A549 (cell line): ENCODE results near the gene L3MBTL4. TPM values are rescaled to one million over a fixed set of nuclear protein-coding genes. Genes with fewer than 3 reads are reported as not detected.

ENCODE experiments used
- ATAC-seq, 2 experiments: fragments of 200-7000 bp in 1 of 2; fragments of >200 bp in 1 of 2; cut with Nextera tagmentation in 1 of 2; cut with Tn5 transposase in 1 of 2; 3 replicates each; pipeline versions ENCODE4 v1.8.0 to v1.9.1; 2018 to 2020; ENCODE audit warnings: mild to moderate bottlenecking in 1 of 2, moderate library complexity in 1 of 2
- CTCF ChIA-PET: fragments of 300-600 bp; sonication (Branson Sonifier 250); formaldehyde crosslinking; extraction: SDS; loops from one replicate; lab custom pipeline; 2021; ENCODE audit warnings: antibody characterized with exemption, inconsistent platforms; lab: Yijun Ruan, JAX
- POLR2A ChIA-PET: fragments of 350-600 bp; formaldehyde crosslinking; extraction: SDS; loops from one replicate; lab custom pipeline; 2021; ENCODE audit warnings: antibody characterized with exemption, inconsistent platforms; lab: Yijun Ruan, JAX
- DNase-seq, 2 experiments: peaks; one replicate each; pipeline versions ENCODE4 v3.0.0 to v3.0.0-alpha.2; 2011 to 2016; ENCODE audit warnings: low read depth in 1 of 2, low spot score in 1 of 2
- FAIRE-seq: peaks from 2 replicates; lab custom pipeline; 2011; peaks lifted over from hg19 to GRCh38; lab: Jason Lieb, UNC
- H3K27ac ChIP-seq, 2 experiments: fragments of >200 bp; sonication (Bioruptor Twin); formaldehyde crosslinking; 3 replicates each; pipeline ENCODE4 v1.5.1; 2016 to 2017
- H3K4me1 ChIP-seq: fragments of >200 bp; sonication (Bioruptor Twin); formaldehyde crosslinking; 3 replicates; pipeline ENCODE4 v1.6.1; 2016
- H3K4me2 ChIP-seq: fragments of >200 bp; sonication (Bioruptor Twin); formaldehyde crosslinking; 3 replicates; pipeline ENCODE4 v1.6.1; 2016
- H3K4me3 ChIP-seq: fragments of >200 bp; sonication (Bioruptor Twin); formaldehyde crosslinking; 3 replicates; pipeline ENCODE4 v1.5.1; 2016
- H3K9me3 ChIP-seq: fragments of >200 bp; sonication (Bioruptor Twin); formaldehyde crosslinking; 3 replicates; pipeline ENCODE4 v1.6.1; 2016
- BCL3 ChIP-seq: fragments of >200 bp; sonication (Bioruptor Twin); formaldehyde crosslinking; IDR thresholded peaks from 3 replicates; pipeline ENCODE4 v1.6.1; 2016
- BHLHE40 ChIP-seq: IDR thresholded peaks from 2 replicates; pipeline ENCODE4 v1.6.1; 2012; ENCODE audit warnings: low read depth, low read length, inconsistent platforms
- CHD4 ChIP-seq: fragments of 200-600 bp; sonication (generic); IDR thresholded peaks from 2 replicates; pipeline ENCODE4 v1.6.1; 2016; ENCODE audit warnings: antibody characterized with exemption, mild to moderate bottlenecking, borderline replicate concordance
- CTCF ChIP-seq: fragments of >200 bp; sonication (Bioruptor Twin); formaldehyde crosslinking; IDR thresholded peaks from 3 replicates; pipeline ENCODE4 v1.5.1; 2016
- EHF ChIP-seq: fragments of 250-450 bp; sonication (Bioruptor Pico); IDR thresholded peaks from 2 replicates; pipeline ENCODE4 v1.5.0; 2020; ENCODE audit warnings: mild to moderate bottlenecking
- EP300 ChIP-seq, 2 experiments: fragments of >200 bp; sonication (Bioruptor Twin); formaldehyde crosslinking; IDR thresholded peaks; 2 replicates in 1 of 2; 3 replicates in 1 of 2; pipeline ENCODE4 v1.6.1; 2016 to 2017
- GATA3 ChIP-seq: IDR thresholded peaks from 2 replicates; pipeline ENCODE4 v1.6.1; 2012; ENCODE audit warnings: borderline replicate concordance
- HES2 ChIP-seq: fragments of >200 bp; sonication (Bioruptor Twin); formaldehyde crosslinking; IDR thresholded peaks from 2 replicates; pipeline ENCODE4 v1.6.1; 2016
- HOXB13 ChIP-seq: fragments of 250-450 bp; sonication (Bioruptor Pico); IDR thresholded peaks from 2 replicates; pipeline ENCODE4 v1.5.0; 2020; ENCODE audit warnings: low read depth, mild to moderate bottlenecking, moderate library complexity
- JUN ChIP-seq, 2 experiments: fragments of >200 bp; sonication (Bioruptor Twin); formaldehyde crosslinking; IDR thresholded peaks; 2 replicates in 1 of 2; 3 replicates in 1 of 2; pipeline ENCODE4 v1.6.1; 2016 to 2017
- JUNB ChIP-seq: fragments of >200 bp; sonication (Bioruptor Twin); formaldehyde crosslinking; IDR thresholded peaks from 2 replicates; pipeline ENCODE4 v1.6.1; 2016
- KDM1A ChIP-seq: fragments of 200-600 bp; sonication (generic); IDR thresholded peaks from 2 replicates; pipeline ENCODE4 v1.6.1; 2016; ENCODE audit warnings: low read depth, mild to moderate bottlenecking
- NPAS2 ChIP-seq: fragments of 250-450 bp; sonication (Bioruptor Pico); IDR thresholded peaks from 2 replicates; pipeline ENCODE4 v1.8.0; 2022; ENCODE audit warnings: mild to moderate bottlenecking, moderate library complexity, borderline replicate concordance
- PHF8 ChIP-seq: fragments of 200-600 bp; sonication (generic); IDR thresholded peaks from 2 replicates; pipeline ENCODE4 v1.6.1; 2016; ENCODE audit warnings: low read depth, mild to moderate bottlenecking, antibody characterized with exemption, moderate library complexity, borderline replicate concordance
- POLR2A ChIP-seq: IDR thresholded peaks from 2 replicates; pipeline ENCODE4 v1.6.1; 2012; ENCODE audit warnings: mild to moderate bottlenecking, low read length
- RARB ChIP-seq: fragments of 250-450 bp; sonication (Bioruptor Pico); IDR thresholded peaks from 2 replicates; pipeline ENCODE4 v1.8.0; 2021; ENCODE audit warnings: mild to moderate bottlenecking, moderate library complexity
- RCOR1 ChIP-seq: fragments of 150-350 bp; IDR thresholded peaks from 2 replicates; pipeline ENCODE4 v1.6.1; 2014; ENCODE audit warnings: antibody characterized with exemption, low read length, low read depth
- RNF2 ChIP-seq: fragments of 200-600 bp; sonication (generic); IDR thresholded peaks from 2 replicates; pipeline ENCODE4 v1.6.1; 2016; ENCODE audit warnings: low read depth, mild to moderate bottlenecking, antibody characterized with exemption, moderate library complexity, borderline replicate concordance
- SMC3 ChIP-seq: fragments of >200 bp; sonication (Bioruptor Twin); formaldehyde crosslinking; IDR thresholded peaks from 3 replicates; pipeline ENCODE4 v1.6.1; 2018; ENCODE audit warnings: inconsistent platforms
- SREBF2 ChIP-seq: fragments of 450-650 bp; IDR thresholded peaks from 2 replicates; pipeline ENCODE4 v1.6.1; 2014; ENCODE audit warnings: mild to moderate bottlenecking, moderate library complexity
- ZFP36 ChIP-seq: fragments of 450-650 bp; IDR thresholded peaks from 2 replicates; pipeline ENCODE4 v1.6.1; 2014; ENCODE audit warnings: borderline replicate concordance; ENCODE audit not compliant: partially characterized antibody
- WGBS: methylation state at CpG from one replicate; pipeline ENCODE4 v1.1.6; 2017; ENCODE audit errors: missing lambda C conversion rate; 5-methylcytosine and 5-hydroxymethylcytosine counted together
- polyA plus RNA-seq, 4 experiments: library from polyadenylated mRNA; depleted of rRNA in 3 of 4; stranded (reverse); fragments of >200 nt; fragmentation: RNase III in 1 of 4; extraction: RNeasy Plus Mini Kit Qiagen cat#74134 plus additional on column Dnase treatment in 1 of 4; gene quantifications; 2 replicates in 3 of 4; 3 replicates in 1 of 4; pipeline ENCODE4 v1.2.3, GENCODE V29; 2011 to 2017
- TF ChIP-seq, protein P1 (sequence below): IDR thresholded peaks from 2 replicates; pipeline ENCODE4 v1.6.1; 2012

Gene L3MBTL4
- polyA plus RNA-seq, 2 of the 4 experiments (the other 2 are of a cell fraction): 0.03 to 0.06 TPM

GRCh38 chr18:5995626-5996025 is 419.1 kb downstream of the L3MBTL4 start:
- Histone ChIP-seq H3K4me1 (no peaks in the 10 kb centered on the region), H3K9me3 (no peaks in the 10 kb centered on the region), H3K27ac (no peak overlapping the region), H3K4me2 (no peak overlapping the region), H3K4me3 (no peak overlapping the region)
- ATAC-seq: no peak
- POLR2A ChIA-PET: no interaction called here
- CTCF ChIA-PET: no interaction called here
- DNase-seq: no peak
- FAIRE-seq: no peak
- 9% methylated on average over 4 of the region's 4 CpGs for WGBS
- no peak for TF ChIP-seq EP300 (IDR thresholded peaks at IDR 0.05)
- no peak for TF ChIP-seq EHF
- no peak for TF ChIP-seq ZFP36
- no peak for TF ChIP-seq CHD4
- no peak for TF ChIP-seq SMC3
- no peak for TF ChIP-seq RARB (CRISPR knock-in tag)
- no peak for TF ChIP-seq RCOR1
- no peak for TF ChIP-seq SREBF2
- TF ChIP-seq RNF2: no peak
- no peak for TF ChIP-seq PHF8
- no peak for TF ChIP-seq JUN (IDR thresholded peaks at IDR 0.05)
- TF ChIP-seq BCL3: no peak
- no peak for TF ChIP-seq GATA3

DNA sequence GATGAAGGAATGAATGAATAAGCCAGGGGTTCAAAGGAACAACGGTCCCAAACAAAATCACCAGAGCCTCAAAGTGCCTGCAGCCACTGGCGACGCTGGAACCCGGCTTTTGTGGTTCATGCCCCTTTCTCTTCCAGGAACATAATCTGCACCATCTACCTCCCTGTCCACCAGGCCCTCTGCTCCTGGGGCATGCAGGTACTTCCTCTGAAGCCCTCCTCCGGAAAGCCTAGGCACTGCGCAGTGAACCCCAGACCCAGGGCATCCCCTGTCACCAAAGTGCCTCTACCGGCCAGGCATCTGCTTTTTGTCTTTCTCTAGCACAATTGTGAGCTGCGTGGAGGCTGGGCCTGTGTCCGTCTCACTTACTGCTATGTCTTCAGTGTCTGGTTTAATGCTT is 420.8 kb downstream of the L3MBTL4 start:
- FAIRE-seq (no peak), ATAC-seq (no peak), DNase-seq (no peak)
- no peaks in the 10 kb centered on the region for H3K9me3 ChIP-seq
- POLR2A ChIA-PET: no interaction called here
- H3K27ac ChIP-seq: no peak overlapping the region
- no peak for TF ChIP-seq SMC3
- no peak for TF ChIP-seq HES2
- TF ChIP-seq CTCF: no peak
- TF ChIP-seq RCOR1: no peak
- no peak for TF ChIP-seq BHLHE40
- TF ChIP-seq ZFP36: no peak
- TF ChIP-seq NPAS2 (CRISPR knock-in tag): no peak
- TF ChIP-seq, protein P1, sequence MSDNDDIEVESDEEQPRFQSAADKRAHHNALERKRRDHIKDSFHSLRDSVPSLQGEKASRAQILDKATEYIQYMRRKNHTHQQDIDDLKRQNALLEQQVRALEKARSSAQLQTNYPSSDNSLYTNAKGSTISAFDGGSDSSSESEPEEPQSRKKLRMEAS: no peak
- TF ChIP-seq JUNB: no peak
- TF ChIP-seq KDM1A: no peak
- no peak for TF ChIP-seq GATA3
- TF ChIP-seq POLR2A: no peak
- TF ChIP-seq HOXB13 (CRISPR knock-in tag): no peak
- no peak for TF ChIP-seq RARB (CRISPR knock-in tag)
- TF ChIP-seq CHD4: no peak
- 26% methylated on average over 6 of the region's 9 CpGs for WGBS
- H3K4me2 ChIP-seq: no peak overlapping the region
- H3K4me3 ChIP-seq: no peak overlapping the region
- CTCF ChIA-PET: no interaction called here
- H3K4me1 ChIP-seq: no peaks in the 10 kb centered on the region

DNA sequence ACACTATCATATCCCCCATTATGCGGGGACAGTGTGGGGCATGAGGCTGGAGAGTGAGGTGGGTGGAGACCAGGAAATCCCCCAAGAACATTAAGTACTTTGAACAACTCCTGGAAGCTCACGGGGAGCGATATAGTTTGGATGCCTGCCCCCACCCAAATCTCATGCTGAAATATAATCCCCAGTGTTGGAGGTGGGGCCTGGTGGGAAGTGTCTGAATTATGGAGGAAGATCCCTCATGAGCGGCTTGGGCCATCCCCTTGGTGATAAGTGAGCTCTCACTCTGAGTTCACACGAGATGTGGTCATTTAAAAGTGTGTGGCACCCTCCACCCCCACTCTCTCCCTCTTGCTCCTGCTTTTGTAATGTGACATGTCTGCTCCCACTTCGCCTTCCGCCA is 422.3 kb downstream of the L3MBTL4 start:
- no peak for DNase-seq
- FAIRE-seq: no peak
- no peak overlapping the region for H3K4me2 ChIP-seq
- TF ChIP-seq, protein P1: no peak
- TF ChIP-seq JUNB: no peak
- TF ChIP-seq, all 56 proteins: peak for 0
- ChIA-PET POLR2A (no interaction called here), CTCF (no interaction called here)
- Histone ChIP-seq H3K4me3 (no peak overlapping the region), H3K4me1 (no peaks in the 10 kb centered on the region), H3K9me3 (no peaks in the 10 kb centered on the region), H3K27ac (no peak overlapping the region)
- WGBS: 60% methylated on average over 7 of the region's 7 CpGs
- no peak for ATAC-seq
